Tibial artery (tissue), 4 donors: ENCODE data around the gene UBR4.

Source experiments
- DNase-seq, 2 donors: peaks; one replicate each; pipeline ENCODE4 v3.0.0-alpha.2; 2019
- H3K27ac ChIP-seq, 2 donors: fragments of 200-600 bp; sonication (generic) in 1 of 2; 1 replicate in 1 of 2; 2 replicates in 1 of 2; pipeline ENCODE4 v1.5.1; 2018 to 2019; ENCODE audit warnings: mild to moderate bottlenecking in 1 of 2
- H3K27me3 ChIP-seq, 2 donors: fragments of 200-600 bp; sonication (generic) in 1 of 2; one replicate each; pipeline versions ENCODE4 v1.5.1 to v1.6.0; 2016 to 2019
- H3K36me3 ChIP-seq, 3 donors: fragments of 200-600 bp; sonication (generic) in 2 of 3; one replicate each; pipeline ENCODE4 v1.5.1; 2016 to 2019; ENCODE audit warnings: mild to moderate bottlenecking in 2 of 3
- H3K4me1 ChIP-seq, 4 donors: fragments of 200-600 bp; sonication (generic) in 2 of 4; 1 replicate in 3 of 4; 2 replicates in 1 of 4; pipeline ENCODE4 v1.5.1; 2016 to 2019
- H3K4me3 ChIP-seq, 2 donors: fragments of 200-600 bp; sonication (generic) in 1 of 2; 1 replicate in 1 of 2; 2 replicates in 1 of 2; pipeline ENCODE4 v1.5.1; 2018 to 2019; ENCODE audit warnings: mild to moderate bottlenecking in 2 of 2
- H3K9me3 ChIP-seq, 3 donors: fragments of 200-600 bp; sonication (generic) in 1 of 3; one replicate each; pipeline ENCODE4 v1.5.1; 2016 to 2019
- intact Hi-C: fragments of 100-400 bp; cut with DNase I; formaldehyde crosslinking; loops from one replicate; pipeline ENCODE4 v1.15.0; 2023; ENCODE audit warnings: low total_unique reads
- TF ChIP-seq, protein P1 (sequence below), 2 experiments: fragments of 200-600 bp in 1 of 2; fragments of 450-650 bp in 1 of 2; IDR thresholded peaks; one replicate each; pipeline ENCODE4 v1.5.1; 2017 to 2019; ENCODE audit warnings: antibody characterized with exemption in 2 of 2, mild to moderate bottlenecking in 1 of 2, moderate library complexity in 1 of 2

Gene UBR4

DNA sequence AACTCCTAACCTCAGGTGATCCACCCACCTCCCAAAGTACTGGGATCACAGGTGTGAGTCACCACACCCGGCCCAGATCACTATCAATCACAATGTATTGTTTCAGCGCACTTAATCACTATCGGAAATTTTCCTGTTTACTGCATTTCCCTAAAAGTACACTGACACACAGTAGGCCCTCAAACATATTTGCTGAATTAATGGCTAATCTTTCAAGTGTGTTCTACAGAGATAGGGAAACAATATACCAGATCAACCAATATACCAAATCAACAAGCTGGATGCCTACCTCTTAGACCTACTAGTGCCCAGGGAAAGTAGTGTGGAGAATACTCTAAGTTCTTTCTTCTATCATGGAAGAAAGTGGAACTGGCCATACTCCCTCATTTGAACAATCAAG, 17.1 kb downstream of the UBR4 start:
- Histone ChIP-seq H3K27me3 (no peaks in the 10 kb centered on the region), H3K4me3 (no peak overlapping the region), H3K9me3 (no peaks in the 10 kb centered on the region), H3K27ac (no peak overlapping the region), H3K4me1 (no peaks in the 10 kb centered on the region), H3K36me3 (peaks cover 83 to 100% (median 88%) of the 10 kb centered on the region in 3 donors)
- TF ChIP-seq, protein P1, sequence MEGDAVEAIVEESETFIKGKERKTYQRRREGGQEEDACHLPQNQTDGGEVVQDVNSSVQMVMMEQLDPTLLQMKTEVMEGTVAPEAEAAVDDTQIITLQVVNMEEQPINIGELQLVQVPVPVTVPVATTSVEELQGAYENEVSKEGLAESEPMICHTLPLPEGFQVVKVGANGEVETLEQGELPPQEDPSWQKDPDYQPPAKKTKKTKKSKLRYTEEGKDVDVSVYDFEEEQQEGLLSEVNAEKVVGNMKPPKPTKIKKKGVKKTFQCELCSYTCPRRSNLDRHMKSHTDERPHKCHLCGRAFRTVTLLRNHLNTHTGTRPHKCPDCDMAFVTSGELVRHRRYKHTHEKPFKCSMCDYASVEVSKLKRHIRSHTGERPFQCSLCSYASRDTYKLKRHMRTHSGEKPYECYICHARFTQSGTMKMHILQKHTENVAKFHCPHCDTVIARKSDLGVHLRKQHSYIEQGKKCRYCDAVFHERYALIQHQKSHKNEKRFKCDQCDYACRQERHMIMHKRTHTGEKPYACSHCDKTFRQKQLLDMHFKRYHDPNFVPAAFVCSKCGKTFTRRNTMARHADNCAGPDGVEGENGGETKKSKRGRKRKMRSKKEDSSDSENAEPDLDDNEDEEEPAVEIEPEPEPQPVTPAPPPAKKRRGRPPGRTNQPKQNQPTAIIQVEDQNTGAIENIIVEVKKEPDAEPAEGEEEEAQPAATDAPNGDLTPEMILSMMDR (IDR thresholded peaks at IDR 0.05) = no peak
- intact Hi-C loops = no loop called here
- DNase-seq = no peak

DNA sequence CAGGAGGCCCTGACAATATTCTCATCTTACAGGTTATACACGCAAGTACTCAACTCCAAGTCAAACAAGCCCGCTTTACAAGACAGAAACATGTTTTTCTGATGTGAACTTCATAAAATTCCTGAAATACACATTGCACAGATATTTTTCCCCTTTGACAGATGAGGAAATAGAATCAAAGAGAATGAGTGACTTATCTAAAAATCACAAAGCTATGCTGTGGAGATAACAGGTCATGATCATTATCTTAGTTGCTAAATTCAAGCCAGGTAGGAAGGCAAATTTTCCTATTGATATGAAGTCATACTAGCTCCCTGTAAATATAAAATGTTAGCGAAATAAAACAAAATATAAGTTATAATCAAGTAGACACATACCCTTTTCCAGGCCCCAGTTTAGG, 18.3 kb downstream of the UBR4 start:
- no peak for DNase-seq
- intact Hi-C loops = no loop called here

DNA sequence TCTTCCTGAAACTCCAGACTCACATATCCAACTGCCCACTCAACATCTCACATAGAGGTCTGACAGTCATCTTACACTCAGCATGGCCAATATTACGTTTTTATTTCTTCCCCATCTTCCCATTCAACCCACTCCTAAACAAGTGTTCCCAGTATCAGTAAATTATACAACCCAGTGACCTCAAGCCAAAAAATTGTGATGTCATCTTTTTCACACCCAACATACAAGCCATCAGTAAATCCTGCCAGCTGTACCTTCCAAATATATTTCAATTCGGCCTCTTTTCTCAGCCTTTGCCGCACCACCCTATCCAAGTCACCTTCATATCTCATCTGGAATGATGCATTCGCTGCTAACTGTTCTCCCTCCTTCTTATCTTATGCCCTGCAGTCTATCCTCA, 19.6 kb downstream of the UBR4 start:
- Histone ChIP-seq H3K36me3 (peaks cover 79 to 98% (median 88%) of the 10 kb centered on the region in 3 donors), H3K27me3 (no peaks in the 10 kb centered on the region), H3K9me3 (no peaks in the 10 kb centered on the region), H3K4me3 (no peak overlapping the region), H3K4me1 (no peaks in the 10 kb centered on the region), H3K27ac (no peak overlapping the region)
- DNase-seq = no peak
- intact Hi-C loops = no loop called here
- TF ChIP-seq, protein P1 (IDR thresholded peaks at IDR 0.05) = no peak

More for the DNA sequence above, 18.3 kb downstream of the UBR4 start:
- Histone ChIP-seq H3K27me3 (no peaks in the 10 kb centered on the region), H3K4me1 (no peaks in the 10 kb centered on the region), H3K36me3 (peaks cover 79 to 98% (median 88%) of the 10 kb centered on the region in 3 donors), H3K27ac (no peak overlapping the region), H3K4me3 (no peak overlapping the region), H3K9me3 (no peaks in the 10 kb centered on the region)
- TF ChIP-seq, protein P1 (IDR thresholded peaks at IDR 0.05) = no peak

DNA sequence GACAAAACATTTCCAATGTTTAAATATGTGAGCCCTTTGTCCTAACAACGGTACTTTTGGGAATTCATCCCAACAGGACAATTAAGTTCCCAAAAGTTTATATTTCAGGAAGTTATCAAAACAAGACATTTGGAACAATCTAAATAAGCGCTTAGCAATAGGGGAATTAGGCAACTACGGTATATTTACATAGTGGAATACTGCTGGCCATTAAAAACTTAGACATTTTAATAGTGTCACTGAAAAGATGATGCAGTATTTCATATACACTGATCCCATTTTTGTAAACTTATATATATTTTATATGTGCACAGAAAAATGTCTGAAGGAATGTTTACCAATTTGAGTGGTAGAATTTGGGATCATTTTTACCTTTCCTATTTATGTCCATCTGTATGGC, 20.8 kb downstream of the UBR4 start:
- peaks cover 81 to 98% (median 90%) of the 10 kb centered on the region in 3 donors for H3K36me3 ChIP-seq
- TF ChIP-seq, protein P1 (IDR thresholded peaks at IDR 0.05) = no peak
- H3K9me3 ChIP-seq = no peaks in the 10 kb centered on the region
- no peak overlapping the region for H3K27ac ChIP-seq
- no peak overlapping the region for H3K4me3 ChIP-seq
- intact Hi-C loops = loop anchor here (10.0 kb wide), 1 partner anchor 46 kb away; no protein-coding TSS in a partner anchor
- DNase-seq = no peak
- H3K4me1 ChIP-seq = no peaks in the 10 kb centered on the region
- no peaks in the 10 kb centered on the region for H3K27me3 ChIP-seq

DNA sequence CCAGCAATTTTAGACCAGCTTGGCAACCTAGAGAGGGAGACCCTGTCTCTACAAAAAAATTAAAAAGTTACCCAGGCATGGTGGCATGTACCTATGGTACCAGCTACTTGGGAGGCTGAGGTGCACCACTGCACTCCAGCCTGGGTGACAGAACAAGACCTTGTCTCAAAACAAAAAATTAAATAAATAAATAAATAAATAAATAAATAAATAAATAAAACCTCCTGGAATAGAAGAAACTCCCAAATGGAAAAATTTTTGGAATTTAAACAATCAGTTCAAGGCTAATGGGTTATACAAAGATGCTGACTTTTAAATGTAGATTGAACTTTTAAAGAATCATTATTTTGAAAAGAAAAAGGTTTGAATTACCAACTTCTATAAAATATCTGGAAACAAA, 22.2 kb downstream of the UBR4 start:
- TF ChIP-seq, protein P1 (IDR thresholded peaks at IDR 0.05) = no peak
- intact Hi-C loops = loop anchor here (10.0 kb wide), 1 partner anchor 47 kb away; no protein-coding TSS in a partner anchor
- no peaks in the 10 kb centered on the region for H3K9me3 ChIP-seq
- H3K36me3 ChIP-seq = peaks cover 81 to 98% (median 90%) of the 10 kb centered on the region in 3 donors
- no peaks in the 10 kb centered on the region for H3K27me3 ChIP-seq
- H3K4me3 ChIP-seq = no peak overlapping the region
- H3K4me1 ChIP-seq = no peaks in the 10 kb centered on the region
- H3K27ac ChIP-seq = no peak overlapping the region
- no peak for DNase-seq

DNA sequence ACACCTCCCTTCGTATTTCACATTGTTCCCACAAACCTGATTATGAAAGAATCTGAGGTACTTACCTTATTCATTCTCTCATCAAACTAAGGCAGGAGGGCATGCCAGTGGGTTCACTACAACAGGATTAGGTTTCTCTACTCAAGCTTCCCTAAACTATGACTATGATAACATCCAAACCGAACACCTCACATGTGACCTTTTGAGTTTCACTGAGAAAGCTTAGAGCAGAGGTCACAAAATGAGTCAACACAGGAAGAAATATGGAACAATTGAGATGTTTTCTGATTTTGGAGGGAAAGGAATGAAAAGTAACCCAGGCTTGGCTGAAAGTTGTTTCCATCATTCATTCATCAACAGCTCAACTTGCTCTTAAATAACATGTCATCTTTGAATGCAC, 24.1 kb downstream of the UBR4 start:
- H3K4me3 ChIP-seq = no peak overlapping the region
- DNase-seq = no peak
- TF ChIP-seq, protein P1 (IDR thresholded peaks at IDR 0.05) = no peak
- H3K36me3 ChIP-seq = peaks cover 81 to 98% (median 81%) of the 10 kb centered on the region in 3 donors
- H3K27me3 ChIP-seq = no peaks in the 10 kb centered on the region
- H3K27ac ChIP-seq = no peak overlapping the region
- no peaks in the 10 kb centered on the region for H3K4me1 ChIP-seq
- no peaks in the 10 kb centered on the region for H3K9me3 ChIP-seq
- intact Hi-C loops = loop anchor here (10.0 kb wide), 1 partner anchor 49 kb away; no protein-coding TSS in a partner anchor
